UCSD-AML1 (cell line): ENCODE data around the gene ELF1.
"Not testable (repeated sequence)": the region's sequence is repeated elsewhere in the genome, so short reads cannot be mapped to it uniquely, and the experiment has no call there.

ENCODE experiments used
- DNase-seq: peaks from one replicate; lab custom pipeline; 2025; ENCODE audit not compliant: unreplicated experiment; lab: John Stamatoyannopoulos, UW

Gene ELF1

DNA sequence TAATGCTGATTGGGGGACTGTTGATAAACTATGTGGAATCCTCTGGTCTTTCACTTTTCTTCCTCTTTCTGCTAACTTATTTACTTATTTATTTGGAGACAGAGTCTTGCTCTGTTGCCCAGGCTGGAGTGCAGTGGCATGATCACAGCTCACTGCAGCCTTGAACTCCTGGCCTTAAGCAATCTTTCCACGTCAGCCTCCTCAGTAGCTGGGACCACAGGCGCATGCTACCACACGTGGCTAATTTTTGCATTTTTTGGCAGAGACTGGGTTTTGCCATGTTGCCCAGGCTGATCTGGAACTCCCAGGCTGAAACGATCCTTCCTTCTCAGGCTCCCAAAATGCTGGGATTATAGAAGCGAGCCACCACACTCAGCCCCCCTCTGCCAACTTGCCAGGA is 77.5 kb downstream of the ELF1 start:
- DNase-seq = no peak

DNA sequence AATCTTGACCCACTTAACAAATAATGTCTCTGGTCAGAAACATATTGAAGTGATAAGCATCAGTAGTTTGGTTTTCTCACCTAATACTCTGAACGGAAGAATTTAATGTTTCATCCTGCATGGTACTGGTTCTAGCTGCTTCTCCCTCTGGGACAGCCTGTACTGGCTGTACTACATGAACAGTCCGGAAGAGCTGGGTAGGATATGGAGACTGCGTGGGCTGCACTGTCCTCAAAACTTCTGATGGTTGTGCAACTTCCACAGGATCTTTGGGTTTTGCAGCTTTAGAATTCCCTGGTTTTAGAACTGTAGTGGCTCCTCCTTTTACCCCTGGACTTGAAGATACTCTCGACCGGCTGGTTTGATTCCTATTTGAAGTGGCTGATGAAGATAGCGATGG is 78.3 kb downstream of the ELF1 start:
- DNase-seq = no peak

DNA sequence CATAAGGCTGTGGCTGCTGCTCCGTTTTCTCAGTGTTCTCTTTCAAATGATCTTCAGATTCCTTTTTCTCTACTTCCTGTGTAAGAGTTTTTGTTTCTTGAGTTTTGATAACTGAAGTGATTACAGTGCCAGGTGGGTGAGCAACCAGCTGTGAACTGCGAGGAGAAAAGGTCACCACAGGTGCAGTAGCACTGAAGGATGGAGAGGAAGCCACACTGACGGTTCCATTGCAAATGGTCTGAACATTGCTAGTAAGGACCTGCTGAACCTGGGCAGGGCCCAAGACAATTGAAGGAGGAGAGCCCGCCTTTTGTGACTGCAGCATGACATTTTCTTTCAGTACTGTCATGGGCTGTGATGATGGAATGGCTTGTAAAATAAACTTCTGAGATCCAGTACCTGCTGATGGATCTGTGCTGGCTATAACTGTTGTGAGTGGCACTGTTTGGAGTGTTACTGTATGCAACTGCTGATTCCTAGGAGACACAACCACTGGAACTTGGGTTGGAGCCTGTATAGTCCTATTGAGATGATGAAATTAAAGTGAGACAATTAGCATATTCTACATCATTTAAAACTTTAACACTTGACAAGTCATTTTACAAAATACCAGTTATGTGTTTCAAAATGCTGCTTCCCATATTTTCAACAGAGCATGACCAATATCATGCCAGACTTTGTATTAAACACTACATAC is 85.5 kb downstream of the ELF1 start:
- DNase-seq = no peak

DNA sequence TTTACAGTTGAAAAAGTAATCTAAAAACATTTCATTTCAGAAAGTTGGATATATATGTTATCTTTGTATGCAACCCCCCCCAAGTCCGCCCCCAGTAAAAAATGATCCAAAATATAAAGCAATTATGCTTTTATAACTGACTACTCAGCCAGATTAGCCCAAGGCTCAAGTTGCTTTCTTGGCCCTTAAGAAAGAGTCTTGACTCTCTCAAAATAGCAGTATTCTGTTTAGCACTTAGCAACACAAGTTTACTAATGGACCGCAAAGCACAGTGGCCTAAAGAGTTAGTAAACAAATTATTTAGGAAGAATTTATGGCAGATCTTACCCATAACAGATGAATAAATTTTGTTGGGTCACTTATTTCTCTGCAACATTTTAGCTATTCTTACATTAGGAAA is 86.9 kb downstream of the ELF1 start:
- DNase-seq = no peak

DNA sequence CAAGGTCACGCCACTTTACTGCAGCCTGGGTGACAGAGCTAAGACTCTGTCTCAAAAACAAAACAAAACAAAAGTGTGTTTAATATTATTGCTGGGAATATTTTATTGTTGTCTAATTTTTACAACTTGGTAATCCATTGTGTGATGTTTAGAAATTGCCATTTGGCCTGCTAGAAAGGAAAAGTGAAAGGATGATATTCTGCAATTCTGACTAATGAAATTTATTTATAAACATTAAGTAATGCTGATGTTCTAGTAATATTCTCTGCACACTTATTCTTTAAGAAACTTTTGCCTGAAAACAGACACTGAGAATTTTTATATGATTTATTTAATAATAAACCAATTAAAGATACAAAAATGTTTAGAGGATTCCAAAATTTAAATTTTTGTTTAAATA is 87.4 kb downstream of the ELF1 start:
- DNase-seq = no peak

DNA sequence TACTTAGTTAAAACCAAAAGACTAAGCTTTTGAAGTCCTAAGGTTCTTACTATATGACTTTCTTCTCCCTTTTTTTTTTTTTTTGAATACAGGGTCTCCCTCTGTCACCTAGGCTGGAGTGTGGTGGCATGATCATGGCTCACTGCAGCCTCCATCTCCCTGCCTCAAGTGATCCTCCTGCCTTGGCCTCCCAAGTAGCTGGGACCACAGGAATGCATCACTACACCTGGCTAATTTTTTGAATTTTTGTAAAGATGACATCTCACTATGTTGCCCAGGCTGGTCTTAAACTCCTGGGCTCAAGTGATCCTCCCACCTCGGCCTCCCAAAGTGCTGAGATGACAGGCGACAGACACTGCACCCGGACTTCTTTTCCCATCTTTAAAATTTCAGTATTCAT is 89.2 kb downstream of the ELF1 start:
- DNase-seq = not testable (repeated sequence)

DNA sequence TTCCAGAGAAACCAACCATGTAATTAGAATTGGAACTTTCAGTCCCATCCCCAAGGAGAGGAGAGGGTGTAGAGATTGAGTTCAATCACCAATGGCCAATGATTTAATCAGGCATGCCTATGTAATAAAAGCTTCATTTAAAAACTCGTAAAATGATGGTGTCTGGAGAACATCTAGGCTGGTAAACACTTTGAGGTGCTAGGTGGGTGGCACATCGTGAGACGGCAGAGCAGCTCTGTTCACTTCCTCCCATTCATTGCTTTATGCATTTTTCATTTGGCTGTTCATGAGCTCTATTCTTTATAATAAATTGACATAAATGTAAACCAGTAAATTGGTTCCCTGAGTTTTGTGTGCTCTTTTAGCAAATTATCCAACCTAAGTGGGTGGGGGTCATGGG is 90.1 kb downstream of the ELF1 start:
- DNase-seq = no peak

DNA sequence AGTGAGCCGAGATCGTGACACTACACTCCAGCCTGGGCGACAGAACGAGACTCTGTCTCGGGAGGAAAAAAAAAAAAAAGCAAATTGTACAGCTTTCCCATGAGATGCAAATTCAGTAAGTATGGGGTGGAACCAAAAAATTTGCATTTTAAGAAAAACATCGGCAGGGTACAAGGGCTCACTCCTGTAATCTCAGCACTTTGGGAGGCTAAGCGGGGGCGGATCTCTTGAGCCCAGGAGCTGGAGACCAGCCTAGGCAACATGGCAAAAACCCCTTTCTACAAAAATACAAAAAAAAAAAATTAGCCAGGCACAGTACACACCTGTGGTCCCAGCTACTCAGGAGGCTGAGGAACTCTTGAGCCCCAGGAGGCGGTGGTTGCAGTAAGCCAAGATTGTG is 91.2 kb downstream of the ELF1 start:
- DNase-seq = no peak

DNA sequence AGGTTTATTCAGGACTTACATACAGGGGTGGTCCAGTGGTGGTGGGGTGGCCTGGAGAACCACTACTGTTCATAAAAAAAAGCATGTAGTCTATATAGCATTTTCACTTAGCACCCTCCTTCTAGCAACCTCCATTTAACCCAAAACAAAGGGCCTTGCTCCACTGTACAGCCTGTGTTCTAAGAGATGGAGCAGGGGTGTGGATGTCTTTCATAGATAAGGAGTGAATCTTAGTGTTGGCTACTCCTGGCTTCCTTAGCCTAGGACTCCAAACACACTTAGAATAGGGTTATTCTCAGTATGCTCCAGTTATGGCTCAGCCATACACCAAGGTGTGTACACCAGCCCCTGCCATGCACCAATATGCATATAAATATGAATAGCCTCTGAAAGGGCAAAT is 95.2 kb downstream of the ELF1 start:
- no peak for DNase-seq

DNA sequence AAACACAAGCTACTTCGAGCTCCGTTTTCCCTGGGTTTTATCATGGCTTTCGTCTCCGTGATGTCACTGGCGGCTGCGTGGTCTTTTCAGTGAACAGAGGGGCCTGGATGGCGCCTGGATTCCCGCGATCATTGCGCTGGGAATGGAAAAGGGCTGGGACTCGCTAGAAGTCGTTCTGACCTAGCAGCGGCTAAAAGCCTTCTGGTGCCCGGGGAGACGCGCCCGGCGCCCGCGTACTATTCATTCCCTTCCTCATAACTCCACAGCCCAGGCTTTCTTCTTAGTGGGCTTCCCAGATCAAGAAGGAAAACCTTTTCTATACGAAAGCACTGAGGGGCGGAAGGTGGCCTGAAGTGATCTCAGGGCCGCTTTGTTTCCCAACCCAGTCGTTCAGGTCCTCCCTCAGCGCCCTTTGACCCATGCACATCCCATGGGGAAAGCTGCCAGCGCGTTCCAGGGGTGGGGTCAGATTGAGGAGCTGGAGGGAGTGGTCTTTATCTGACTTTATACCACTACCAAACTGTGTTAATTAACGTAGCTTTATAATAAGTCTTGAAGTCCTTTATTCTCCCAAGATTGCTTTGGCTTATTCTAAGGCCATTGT is 96.6 kb downstream of the ELF1 start:
- DNase-seq = no peak

DNA sequence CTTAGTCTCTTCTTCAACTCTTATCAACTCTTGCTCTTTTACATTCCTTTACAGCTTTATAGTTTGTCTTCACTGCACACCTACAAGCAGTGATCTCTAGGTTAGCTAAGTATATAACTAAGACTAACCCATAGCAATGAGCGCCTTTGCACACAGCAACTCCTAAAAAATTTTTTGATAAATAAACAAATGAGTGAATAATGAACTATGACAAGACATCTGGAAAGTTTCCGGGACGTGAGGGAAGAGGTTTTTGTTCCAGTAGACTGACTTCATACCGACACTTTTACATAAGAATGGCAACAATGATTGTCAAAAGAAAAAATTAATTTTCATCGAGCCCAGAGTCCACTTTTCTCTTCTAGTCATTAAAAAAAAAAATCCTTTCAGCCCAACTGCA is 98.3 kb downstream of the ELF1 start:
- no peak for DNase-seq

DNA sequence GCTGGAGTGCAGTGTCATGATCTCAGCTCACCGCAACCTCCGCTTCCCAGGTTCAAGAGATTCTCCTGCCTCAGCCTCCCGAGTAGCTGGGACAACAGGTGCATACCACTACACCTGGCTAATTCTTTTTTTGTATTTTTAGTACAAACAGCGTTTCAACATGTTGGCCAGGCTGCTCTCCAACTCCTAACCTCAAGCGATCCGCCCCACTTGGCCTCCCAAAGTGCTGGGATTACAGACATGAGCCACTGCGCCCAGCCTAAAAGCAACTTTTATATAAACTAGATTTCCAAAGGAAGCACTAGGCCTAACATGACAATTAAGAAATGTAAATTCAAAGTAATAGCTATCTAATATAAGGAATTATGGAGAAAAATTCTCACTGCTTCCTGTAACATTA is 99.2 kb downstream of the ELF1 start:
- not testable (repeated sequence) for DNase-seq

DNA sequence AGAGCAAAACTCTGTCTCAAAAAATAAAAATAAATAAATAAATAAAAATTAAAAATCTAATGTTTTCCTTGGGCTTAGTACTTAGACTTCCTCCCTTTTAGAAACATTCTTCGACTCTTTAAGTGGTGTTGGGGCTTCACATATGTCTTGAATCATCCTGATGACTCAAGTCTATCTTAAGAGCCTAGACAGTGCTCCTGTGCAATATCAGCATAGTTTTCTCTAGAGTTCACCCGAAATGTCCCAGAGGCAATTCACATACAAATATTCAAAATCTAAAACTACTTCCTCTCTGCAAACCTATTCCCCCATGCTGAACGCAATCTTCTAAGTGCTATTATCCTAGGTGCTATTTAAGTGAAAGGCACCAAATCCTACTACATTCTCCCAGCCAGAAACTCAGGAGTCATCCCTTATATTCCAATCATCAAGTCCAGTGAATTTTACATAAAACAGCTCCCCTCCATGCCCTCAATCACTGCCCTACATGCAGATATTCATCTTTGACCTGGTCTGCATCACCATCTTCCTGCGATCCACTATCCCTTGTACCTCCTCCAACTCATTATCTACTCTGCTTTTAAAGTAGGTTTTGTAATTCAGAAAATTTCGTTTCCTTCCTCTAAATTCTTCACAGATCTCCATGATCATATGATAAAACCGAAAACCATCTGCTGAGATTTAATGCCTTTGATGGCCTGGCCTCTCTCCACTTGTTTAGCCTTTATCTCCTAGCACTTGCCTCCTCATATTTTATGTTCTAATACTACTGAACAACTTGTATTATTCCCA is 102.7 kb downstream of the ELF1 start:
- DNase-seq = no peak

DNA sequence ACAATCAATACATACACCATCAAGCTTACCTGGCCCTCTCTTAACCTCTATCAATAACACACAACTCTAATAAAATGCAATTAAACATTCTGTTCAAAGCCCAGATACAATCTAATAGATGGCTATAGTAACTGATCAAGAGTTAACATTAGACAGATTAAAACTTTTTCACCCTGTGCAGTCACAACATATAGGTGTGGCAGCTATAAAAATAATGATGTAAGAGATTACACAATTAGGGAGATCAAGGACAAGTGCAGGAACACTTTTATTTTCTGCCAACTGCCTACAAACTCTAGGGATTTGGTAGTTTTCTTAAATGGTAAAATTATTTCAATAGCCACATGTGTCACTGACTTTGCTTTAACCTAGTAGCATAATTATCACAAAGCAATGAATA is 104.3 kb downstream of the ELF1 start:
- DNase-seq = not testable (repeated sequence)

DNA sequence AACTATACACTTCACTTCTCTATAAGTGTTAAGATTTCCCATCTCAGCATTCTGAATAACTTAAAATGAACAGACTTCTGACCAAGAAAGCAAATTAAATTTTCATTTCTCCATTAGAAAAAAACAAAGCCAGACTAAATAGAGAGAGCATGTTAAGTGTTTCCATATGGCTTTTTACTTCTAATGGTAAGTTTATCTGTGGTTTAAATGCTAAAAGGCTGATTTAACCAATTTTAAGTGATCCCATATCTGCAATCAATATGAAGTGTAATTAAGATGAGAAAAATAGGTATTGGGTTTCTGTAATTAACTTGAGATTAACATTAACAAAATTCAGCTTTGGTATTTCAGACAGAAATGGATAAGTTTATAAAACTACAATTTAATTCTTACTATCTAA is 107.8 kb downstream of the ELF1 start:
- DNase-seq = no peak

DNA sequence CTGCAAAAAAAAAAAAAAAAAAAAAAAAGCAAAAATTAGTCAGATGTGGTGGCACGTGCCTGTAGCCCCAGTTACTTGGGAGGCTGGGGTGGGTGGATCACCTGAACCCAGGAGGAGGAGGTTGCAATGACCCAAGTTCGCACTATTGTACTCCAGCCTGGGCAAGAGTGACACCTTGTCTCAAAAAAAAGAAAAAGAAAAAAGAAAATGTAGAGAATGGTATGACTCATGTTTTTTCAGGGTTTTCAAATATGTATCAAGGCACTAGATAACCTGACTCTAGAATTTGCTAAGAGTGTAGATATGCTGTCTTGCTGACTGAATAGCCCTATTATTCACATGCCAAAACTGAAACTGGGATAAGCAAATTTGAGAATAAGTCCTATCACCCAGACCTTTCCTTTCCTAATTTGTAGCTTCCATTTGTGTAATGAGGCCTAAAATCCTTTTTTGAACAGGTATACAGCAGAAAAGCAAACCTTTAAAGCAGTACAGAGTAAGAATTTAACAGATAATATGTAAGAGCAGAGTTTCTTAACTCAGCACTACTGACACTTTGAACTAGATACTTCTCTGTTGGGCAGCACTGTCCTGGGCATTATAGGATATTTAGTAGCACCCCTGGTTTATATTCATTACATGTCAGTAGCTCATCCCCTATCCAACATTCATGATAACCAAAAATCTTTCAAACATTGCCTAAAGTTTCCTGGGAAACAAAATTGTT is 108.6 kb downstream of the ELF1 start:
- DNase-seq = no peak

DNA sequence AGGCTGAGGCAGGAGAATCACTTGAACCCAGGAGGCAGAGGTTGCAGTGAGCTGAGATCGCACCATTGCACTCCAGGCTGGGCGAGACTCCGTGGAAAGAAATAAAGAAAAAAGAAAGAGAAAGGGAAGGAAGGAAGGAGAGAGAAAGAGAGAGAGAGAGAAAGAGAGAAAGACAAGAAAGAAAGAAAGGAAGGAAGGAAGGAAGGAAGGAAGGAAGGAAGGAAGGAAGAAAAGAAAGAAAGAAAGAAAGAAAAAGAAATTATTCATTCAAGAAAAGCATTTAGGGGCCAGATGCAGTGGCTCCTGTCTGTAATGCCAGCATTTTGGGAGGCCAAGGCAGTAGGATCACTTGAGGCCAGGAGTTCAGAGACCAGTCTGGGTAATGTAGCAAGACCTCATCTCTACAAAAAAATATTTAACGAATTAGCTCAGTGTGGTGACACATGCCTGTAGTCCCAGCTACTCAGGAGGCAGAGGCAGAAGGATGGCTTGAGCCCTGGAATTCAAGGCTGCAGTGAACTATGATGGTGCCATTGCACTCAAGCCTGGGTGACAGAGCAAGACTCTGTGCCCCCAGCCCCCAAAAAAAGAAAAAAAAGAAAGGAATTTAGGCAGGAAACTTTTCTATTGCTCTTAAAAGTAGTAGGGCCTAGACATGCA is 109.4 kb downstream of the ELF1 start:
- DNase-seq = not testable (repeated sequence)

DNA sequence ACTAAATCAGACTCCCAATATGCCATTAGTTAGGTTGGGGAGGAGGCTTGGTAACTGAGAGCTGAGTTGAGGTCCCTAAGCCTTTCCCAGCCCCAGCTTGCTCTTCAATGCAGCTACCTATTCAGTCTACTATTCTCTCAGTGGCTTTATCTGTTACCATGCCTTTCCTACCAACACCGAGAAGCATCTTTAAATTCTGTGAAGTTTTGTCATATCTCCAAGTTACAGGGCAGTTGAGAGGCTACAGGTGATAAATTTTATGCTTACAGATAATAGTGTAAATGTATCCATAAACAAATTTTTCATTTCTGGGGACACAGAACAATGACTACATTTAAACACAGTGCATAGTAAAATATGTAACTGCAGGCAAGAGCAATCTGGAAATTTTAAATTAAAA is 110.6 kb downstream of the ELF1 start:
- DNase-seq = no peak

DNA sequence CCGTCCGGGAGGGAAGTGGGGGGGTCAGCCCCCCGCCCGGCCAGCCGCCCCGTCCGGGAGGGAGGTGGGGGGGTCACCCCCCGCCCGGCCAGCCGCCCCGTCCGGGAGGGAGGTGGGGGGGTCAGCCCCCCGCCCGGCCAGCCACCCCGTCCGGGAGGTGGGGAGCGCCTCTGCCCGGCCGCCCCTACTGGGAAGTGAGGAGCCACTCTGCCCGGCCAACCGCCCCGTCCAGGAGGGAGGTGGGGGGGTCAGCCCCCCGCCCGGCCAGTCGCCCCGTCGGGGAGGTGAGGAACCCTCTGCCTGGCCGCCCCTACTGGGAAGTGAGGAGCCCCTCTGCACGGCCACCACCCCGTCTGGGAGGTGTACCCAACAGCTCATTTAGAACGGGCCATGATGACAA is 118.1 kb downstream of the ELF1 start:
- not testable (repeated sequence) for DNase-seq

DNA sequence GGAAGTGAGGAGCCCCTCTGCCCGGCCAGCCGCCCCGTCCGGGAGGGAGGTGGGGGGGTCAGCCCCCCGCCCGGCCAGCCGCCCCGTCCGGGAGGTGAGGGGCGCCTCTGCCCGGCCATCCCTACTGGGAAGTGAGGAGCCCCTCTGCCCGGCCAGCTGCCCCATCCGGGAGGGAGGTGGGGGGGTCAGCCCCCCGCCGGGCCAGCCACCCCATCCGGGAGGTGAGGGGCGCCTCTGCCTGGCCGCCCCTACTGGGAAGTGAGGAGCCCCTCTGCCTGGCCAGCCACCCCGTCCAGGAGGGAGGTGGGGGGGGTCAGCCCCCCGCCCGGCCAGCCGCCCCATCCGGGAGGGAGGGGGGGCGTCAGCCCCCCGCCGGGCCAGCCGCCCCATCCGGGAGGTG is 118.5 kb downstream of the ELF1 start:
- not testable (repeated sequence) for DNase-seq

DNA sequence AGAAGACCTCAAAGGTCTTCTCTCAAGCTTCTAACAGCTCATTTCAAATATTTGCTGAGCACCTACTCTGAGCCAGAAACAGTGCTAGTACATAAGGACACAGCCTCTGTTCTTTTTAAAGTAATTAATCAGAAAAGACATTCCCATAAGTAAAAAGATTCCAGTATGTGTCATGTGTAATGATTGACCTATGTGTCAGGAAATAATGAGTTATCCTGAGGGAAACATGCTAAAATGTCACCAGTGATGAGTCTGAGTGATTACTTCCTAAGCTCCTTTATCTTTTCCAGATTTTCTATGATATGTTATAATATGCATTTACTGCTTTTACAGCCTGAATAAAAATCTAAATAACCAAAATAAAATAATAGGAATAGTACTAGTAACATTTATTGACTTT is 122.1 kb downstream of the ELF1 start:
- no peak for DNase-seq
